H1 (cell line): ENCODE results near the gene ZNF773. TPM values are rescaled to one million over a fixed set of nuclear protein-coding genes. Genes with fewer than 3 reads are reported as not detected.

Source experiments
- CTCF ChIA-PET: fragments of 300-600 bp; sonication (Branson Sonifier 250); formaldehyde crosslinking; loops from one replicate; lab custom pipeline; 2021; ENCODE audit not compliant: partially characterized antibody; lab: Charles Lee
- POLR2A ChIA-PET: fragments of 300-600 bp; sonication (Branson Sonifier 250); formaldehyde crosslinking; loops from one replicate; lab custom pipeline; 2021; ENCODE audit warnings: inconsistent platforms; ENCODE audit not compliant: partially characterized antibody; lab: Charles Lee
- DNase-seq, 2 experiments: peaks; one replicate each; pipeline versions ENCODE4 v3.0.0 to v3.0.0-alpha.2; 2010 to 2022; ENCODE audit warnings: low spot score in 2 of 2, low read depth in 1 of 2, mixed read lengths in 1 of 2
- FAIRE-seq: peaks from 2 replicates; lab custom pipeline; 2011; peaks lifted over from hg19 to GRCh38; lab: Jason Lieb, UNC
- H2AFZ ChIP-seq: 2 replicates; pipeline ENCODE4 v1.8.1; 2012; ENCODE audit warnings: low read length, inconsistent platforms
- H2AK5ac ChIP-seq: 2 replicates; pipeline ENCODE4 v1.6.1; 2013; ENCODE audit warnings: low read depth, low read length
- H2BK120ac ChIP-seq: replicated peaks from 2 replicates; pipeline ENCODE3; 2013; ENCODE audit warnings: low read depth, low read length, inconsistent platforms
- H2BK12ac ChIP-seq: 2 replicates; pipeline ENCODE4 v1.6.1; 2013; ENCODE audit warnings: low read depth, low read length
- H2BK15ac ChIP-seq: 2 replicates; pipeline ENCODE4 v1.6.1; 2013; ENCODE audit warnings: low read length
- H2BK20ac ChIP-seq: 2 replicates; pipeline ENCODE4 v1.6.1; 2013; ENCODE audit warnings: low read length
- H2BK5ac ChIP-seq: 2 replicates; pipeline ENCODE4 v1.6.1; 2013; ENCODE audit warnings: low read depth, low read length
- H3K14ac ChIP-seq: 2 replicates; pipeline ENCODE4 v1.6.1; 2013; ENCODE audit warnings: inconsistent platforms; ENCODE audit not compliant: insufficient read length
- H3K18ac ChIP-seq: 2 replicates; pipeline ENCODE4 v1.6.1; 2013; ENCODE audit warnings: low read length; ENCODE audit errors: extremely low read depth
- H3K23ac ChIP-seq: 2 replicates; pipeline ENCODE4 v1.6.1; 2013; ENCODE audit warnings: inconsistent platforms; ENCODE audit not compliant: insufficient read length
- H3K23me2 ChIP-seq: 2 replicates; pipeline ENCODE4 v1.6.1; 2013; ENCODE audit warnings: low read depth, low read length
- H3K27ac ChIP-seq: 2 replicates; pipeline ENCODE4 v1.6.1; 2011; ENCODE audit warnings: low read depth, low read length, inconsistent platforms
- H3K27me3 ChIP-seq, 4 experiments: replicated peaks in 1 of 4; 1 replicate in 1 of 4; 2 replicates in 3 of 4; pipeline versions ENCODE4 v1.6.1 to v1.8.1; 2011 to 2013; ENCODE audit warnings: low read length in 3 of 4, mild to moderate bottlenecking in 3 of 4, inconsistent platforms in 2 of 4, mixed read lengths in 2 of 4, moderate library complexity in 1 of 4; ENCODE audit not compliant: control insufficient read depth in 3 of 4, insufficient read depth in 3 of 4; ENCODE audit errors: extremely low read depth in 1 of 4
- H3K36me3 ChIP-seq, 4 experiments: 2 replicates each; pipeline versions ENCODE4 v1.6.1 to v1.8.1; 2011 to 2013; ENCODE audit warnings: mild to moderate bottlenecking in 4 of 4, low read length in 3 of 4, moderate library complexity in 2 of 4, control low read depth in 1 of 4, inconsistent platforms in 1 of 4; ENCODE audit not compliant: insufficient read depth in 4 of 4, control insufficient read depth in 2 of 4
- H3K4ac ChIP-seq: replicated peaks from 2 replicates; pipeline ENCODE3; 2013; ENCODE audit warnings: low read length, low read depth, mixed read lengths, inconsistent platforms; ENCODE audit not compliant: insufficient read length
- H3K4me1 ChIP-seq, 4 experiments: replicated peaks in 1 of 4; 1 replicate in 1 of 4; 2 replicates in 3 of 4; pipeline versions ENCODE4 v1.6.1 to v1.8.1; 2011 to 2013; ENCODE audit warnings: low read length in 3 of 4, inconsistent platforms in 2 of 4, mixed read lengths in 1 of 4; ENCODE audit not compliant: insufficient read depth in 4 of 4, control insufficient read depth in 3 of 4
- H3K4me2 ChIP-seq, 2 experiments: 2 replicates each; pipeline versions ENCODE4 v1.6.1 to v1.8.1; 2011 to 2013; ENCODE audit warnings: low read depth in 2 of 2, low read length in 2 of 2, control low read depth in 1 of 2, inconsistent platforms in 1 of 2, mild to moderate bottlenecking in 1 of 2; ENCODE audit not compliant: insufficient read depth in 1 of 2
- H3K4me3 ChIP-seq, 4 experiments: fragments of 200-600, 300-600 bp in 1 of 4; sonication (generic), shearing (Covaris generic), sonication (Bioruptor Twin) in 1 of 4; 2 replicates each; pipeline versions ENCODE4 v1.5.1 to v1.8.1; 2011 to 2016; ENCODE audit warnings: low read length in 4 of 4, low read depth in 3 of 4, control low read depth in 2 of 4, inconsistent platforms in 2 of 4, mild to moderate bottlenecking in 2 of 4, mixed read lengths in 1 of 4, moderate library complexity in 1 of 4; ENCODE audit not compliant: insufficient read depth in 2 of 4; ENCODE audit errors: extremely low read depth in 1 of 4
- H3K56ac ChIP-seq: replicated peaks from 2 replicates; pipeline ENCODE3; 2013; ENCODE audit warnings: low read depth, mild to moderate bottlenecking, mixed read lengths, low read length, inconsistent platforms; ENCODE audit not compliant: insufficient read length
- H3K79me1 ChIP-seq: 2 replicates; pipeline ENCODE4 v1.6.1; 2013; ENCODE audit warnings: low read depth, low read length, control low read depth
- H3K79me2 ChIP-seq, 2 experiments: 2 replicates each; pipeline versions ENCODE4 v1.6.1 to v1.8.1; 2012 to 2013; ENCODE audit warnings: low read length in 2 of 2, mild to moderate bottlenecking in 2 of 2, inconsistent platforms in 1 of 2; ENCODE audit not compliant: insufficient read depth in 2 of 2, control insufficient read depth in 1 of 2
- H3K9ac ChIP-seq, 4 experiments: replicated peaks in 1 of 4; 1 replicate in 1 of 4; 2 replicates in 3 of 4; pipeline versions ENCODE4 v1.6.1 to v1.8.1; 2011 to 2013; ENCODE audit warnings: low read depth in 3 of 4, low read length in 3 of 4, control low read depth in 2 of 4, mild to moderate bottlenecking in 2 of 4, moderate library complexity in 2 of 4, inconsistent platforms in 1 of 4; ENCODE audit errors: extremely low read depth in 1 of 4
- H3K9me3 ChIP-seq, 2 experiments: 2 replicates each; pipeline versions ENCODE4 v1.6.1 to v1.8.1; 2012 to 2013; ENCODE audit warnings: mild to moderate bottlenecking in 2 of 2, moderate library complexity in 2 of 2, control low read depth in 1 of 2, inconsistent platforms in 1 of 2, low read depth in 1 of 2, low read length in 1 of 2, mixed read lengths in 1 of 2; ENCODE audit not compliant: insufficient read depth in 2 of 2
- H4K20me1 ChIP-seq, 2 experiments: replicated peaks in 1 of 2; 2 replicates each; pipeline versions ENCODE3 to v1.8.1; 2011 to 2013; ENCODE audit warnings: inconsistent platforms in 2 of 2, low read length in 2 of 2, mild to moderate bottlenecking in 1 of 2; ENCODE audit not compliant: insufficient read depth in 2 of 2, control insufficient read depth in 1 of 2
- H4K5ac ChIP-seq: 2 replicates; pipeline ENCODE4 v1.6.1; 2013; ENCODE audit warnings: low read length, low read depth, mixed read lengths, inconsistent platforms; ENCODE audit not compliant: insufficient read length
- H4K8ac ChIP-seq: 2 replicates; pipeline ENCODE4 v1.8.0; 2013; ENCODE audit warnings: mild to moderate bottlenecking, moderate library complexity, low read length, inconsistent platforms; ENCODE audit not compliant: insufficient read depth; ENCODE audit errors: extremely low read depth
- H4K91ac ChIP-seq: replicated peaks from 2 replicates; pipeline ENCODE3; 2013; ENCODE audit warnings: low read length, mixed read lengths, inconsistent platforms; ENCODE audit not compliant: insufficient read length
- CTBP2 ChIP-seq: IDR thresholded peaks from 2 replicates; pipeline ENCODE4 v1.7.0; 2011; ENCODE audit warnings: borderline replicate concordance, mild to moderate bottlenecking, moderate library complexity, mixed read lengths, low read length; ENCODE audit not compliant: insufficient read depth, insufficient read length
- FOSL1 ChIP-seq: IDR thresholded peaks from 2 replicates; pipeline ENCODE4 v1.6.1; 2011; ENCODE audit warnings: mild to moderate bottlenecking, low read depth, low read length, moderate library complexity; ENCODE audit not compliant: insufficient read depth
- JUN ChIP-seq: IDR thresholded peaks from 2 replicates; pipeline ENCODE4 v1.6.1; 2011; ENCODE audit warnings: low read depth, mild to moderate bottlenecking, improper control_type of control experiment, low read length
- POU5F1 ChIP-seq: IDR thresholded peaks from 2 replicates; pipeline ENCODE4 v1.6.1; 2011; ENCODE audit warnings: low read depth, mild to moderate bottlenecking, low read length, moderate library complexity
- RAD21 ChIP-seq, 2 experiments: IDR thresholded peaks in 1 of 2; conservative IDR thresholded peaks in 1 of 2; 2 replicates each; pipeline ENCODE4 v1.6.1; 2011; ENCODE audit warnings: low read depth in 2 of 2, low read length in 2 of 2, improper control_type of control experiment in 1 of 2, inconsistent platforms in 1 of 2, mild to moderate bottlenecking in 1 of 2, moderate library complexity in 1 of 2
- RXRA ChIP-seq: IDR thresholded peaks from 2 replicates; pipeline ENCODE4 v1.6.1; 2011; ENCODE audit warnings: low read depth, mild to moderate bottlenecking, low read length, moderate library complexity; ENCODE audit not compliant: insufficient read depth
- SAP30 ChIP-seq: fragments of 300-600 bp; sonication (generic); IDR thresholded peaks from 2 replicates; pipeline ENCODE4 v1.7.1; 2012; ENCODE audit warnings: low read length, moderate library complexity, mild to moderate bottlenecking, inconsistent platforms; ENCODE audit not compliant: insufficient read depth, insufficient replicate concordance
- SP4 ChIP-seq: IDR thresholded peaks from 2 replicates; pipeline ENCODE4 v1.6.1; 2012; ENCODE audit warnings: low read length, inconsistent platforms
- WGBS, 2 experiments: shearing (Covaris generic) in 1 of 2; methylation state at CpG; one replicate each; pipeline versions ENCODE4 v1.1.6 to v1.1.7; 2013 to 2015; ENCODE audit warnings: low lambda C conversion rate in 2 of 2, mixed read lengths in 2 of 2, inconsistent platforms in 1 of 2, low coverage in 1 of 2, missing lambda C conversion rate in 1 of 2; ENCODE audit not compliant: insufficient replicate concordance in 2 of 2, insufficient coverage in 1 of 2, insufficient read length in 1 of 2; ENCODE audit errors: extremely low coverage in 1 of 2, missing lambda C conversion rate in 1 of 2; 5-methylcytosine and 5-hydroxymethylcytosine counted together
- polyA plus RNA-seq, 7 experiments: library from polyadenylated mRNA; depleted of rRNA in 3 of 7; stranded (reverse) in 5 of 7; unstranded in 2 of 7; fragments of >200 nt in 5 of 7; fragments of 200-250 nt in 2 of 7; gene quantifications; 1 replicate in 5 of 7; 2 replicates in 1 of 7; 4 replicates in 1 of 7; pipeline versions ENCODE4 v1.2.1 to v1.2.3, GENCODE V29; 2011 to 2013; ENCODE audit warnings: missing spikeins in 2 of 7, mixed read lengths in 2 of 7
- total RNA-seq: library from RNA; stranded (reverse); fragmentation: NEBNext Ultra II Directional; extraction: Animal tissue kit (Norgen Biotek cat#: 25700); gene quantifications from 2 replicates; pipeline ENCODE4 v1.2.1, GENCODE V29; 2021
- TF ChIP-seq, protein P1 (sequence below), 3 experiments: IDR thresholded peaks; 1 replicate in 2 of 3; 2 replicates in 1 of 3; pipeline versions ENCODE4 v1.5.1 to v1.6.1; 2011; ENCODE audit warnings: low read length in 3 of 3, mild to moderate bottlenecking in 3 of 3, inconsistent platforms in 2 of 3, low read depth in 1 of 3, moderate library complexity in 1 of 3; ENCODE audit not compliant: insufficient read depth in 1 of 3; ENCODE audit errors: control extremely low read depth in 1 of 3

ZNF773 gene
- total and polyA plus RNA-seq, 2 of the 8 experiments (the other 6 are each of a cell fraction or from before 2014, with no cell fraction given), result 4.2 to 8.3 TPM

- ChIA-PET POLR2A (interaction anchor here (1.1 to 1.5 kb wide), 2 partner anchors 28 to 217 kb away, joined by 3 to 4 read pairs; partner anchors contain the start of gene ZNF551), CTCF (interaction anchor here (0.8 to 1.7 kb wide), 6 partner anchors 10 to 438 kb away, joined by 3 to 10 read pairs (median 4); partner anchors contain the start of genes ZNF552 and ZNF772)
- H4K5ac ChIP-seq, result no peak overlapping the region
- no peaks in the 10 kb centered on the region for H4K20me1 ChIP-seq
- H2BK5ac ChIP-seq, result no peak overlapping the region
- FAIRE-seq, result peak; percentile 52
- H3K36me3 ChIP-seq, result peaks cover 0 to 22% (median 0%) of the 10 kb centered on the region in 4 experiments; a peak in 4 of 8 replicates
- H3K9ac ChIP-seq, result no peak overlapping the region
- no peak overlapping the region for H2BK15ac ChIP-seq
- H3K23me2 ChIP-seq, result no peaks in the 10 kb centered on the region
- no peak overlapping the region for H2BK120ac ChIP-seq
- no peak overlapping the region for H3K27ac ChIP-seq
- no peaks in the 10 kb centered on the region for H3K79me2 ChIP-seq
- 71% methylated on average over 5 of the region's 5 CpGs; no CpG with 5 or more reads in 1 of the 2 experiments for WGBS, 2 experiments
- no peak overlapping the region for H3K18ac ChIP-seq
- H2BK12ac ChIP-seq, result no peak overlapping the region
- H3K23ac ChIP-seq, result no peak overlapping the region
- H4K91ac ChIP-seq, result no peak overlapping the region
- no peak overlapping the region for H4K8ac ChIP-seq
- no peak overlapping the region for H3K4me3 ChIP-seq
- H3K9me3 ChIP-seq, result peaks cover 34 to 37% of the 10 kb centered on the region in 2 experiments
- H3K27me3 ChIP-seq, result no peaks in the 10 kb centered on the region
- H3K4me2 ChIP-seq, result no peak overlapping the region
- H3K4ac ChIP-seq, result no peak overlapping the region
- no peak overlapping the region for H2AK5ac ChIP-seq
- peak in 1 of 2 experiments; percentile 56 for DNase-seq
- H3K14ac ChIP-seq, result no peak overlapping the region
- no peak overlapping the region for H2BK20ac ChIP-seq
- no peak overlapping the region for H3K56ac ChIP-seq
- H3K4me1 ChIP-seq, result no peaks in the 10 kb centered on the region
- H3K79me1 ChIP-seq, result no peaks in the 10 kb centered on the region
- H2AFZ ChIP-seq, result no peak overlapping the region
- TF ChIP-seq RXRA (no peak), JUN (no peak), FOSL1 (no peak), SP4 (no peak), CTBP2 (no peak), POU5F1 (no peak), RAD21 (IDR thresholded peaks at IDR 0.05 in 1 of 2, conservative IDR thresholded peaks at IDR 0.05 in 1 of 2; ENCODE audit: low read depth in 2 of 2, low read length in 2 of 2) (peak; percentile 83 to 84), SAP30 (no peak)
- TF ChIP-seq, protein P1, sequence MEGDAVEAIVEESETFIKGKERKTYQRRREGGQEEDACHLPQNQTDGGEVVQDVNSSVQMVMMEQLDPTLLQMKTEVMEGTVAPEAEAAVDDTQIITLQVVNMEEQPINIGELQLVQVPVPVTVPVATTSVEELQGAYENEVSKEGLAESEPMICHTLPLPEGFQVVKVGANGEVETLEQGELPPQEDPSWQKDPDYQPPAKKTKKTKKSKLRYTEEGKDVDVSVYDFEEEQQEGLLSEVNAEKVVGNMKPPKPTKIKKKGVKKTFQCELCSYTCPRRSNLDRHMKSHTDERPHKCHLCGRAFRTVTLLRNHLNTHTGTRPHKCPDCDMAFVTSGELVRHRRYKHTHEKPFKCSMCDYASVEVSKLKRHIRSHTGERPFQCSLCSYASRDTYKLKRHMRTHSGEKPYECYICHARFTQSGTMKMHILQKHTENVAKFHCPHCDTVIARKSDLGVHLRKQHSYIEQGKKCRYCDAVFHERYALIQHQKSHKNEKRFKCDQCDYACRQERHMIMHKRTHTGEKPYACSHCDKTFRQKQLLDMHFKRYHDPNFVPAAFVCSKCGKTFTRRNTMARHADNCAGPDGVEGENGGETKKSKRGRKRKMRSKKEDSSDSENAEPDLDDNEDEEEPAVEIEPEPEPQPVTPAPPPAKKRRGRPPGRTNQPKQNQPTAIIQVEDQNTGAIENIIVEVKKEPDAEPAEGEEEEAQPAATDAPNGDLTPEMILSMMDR (IDR thresholded peaks at IDR 0.05; ENCODE audit: control extremely low read depth in 1 of 3, insufficient read depth in 1 of 3, low read depth in 1 of 3, low read length in 3 of 3), result peak in 2 of 3 experiments; percentile 57 to 74; a peak in 3 of 4 replicates
Measured at GRCh38 chr19:57465680-57466381, 33.9 kb upstream of the ZNF773 start.
